Gastroesophageal sphincter (tissue), 4 donors: ENCODE measurements around the gene CENPM. TPM values are rescaled to one million over a fixed set of nuclear protein-coding genes. Genes with fewer than 3 reads are reported as not detected.

Source experiments
- ATAC-seq: fragments of 150-250 bp; one replicate; pipeline ENCODE4 v1.9.1; 2016; ENCODE audit warnings: mild to moderate bottlenecking, moderate library complexity
- H3K27ac ChIP-seq, 4 donors: fragments of 200-600 bp; sonication (generic) in 3 of 4; 1 replicate in 3 of 4; 2 replicates in 1 of 4; pipeline ENCODE4 v1.5.1; 2016 to 2019
- H3K27me3 ChIP-seq: fragments of 200-600 bp; sonication (generic); one replicate; pipeline ENCODE4 v1.5.1; 2019
- H3K36me3 ChIP-seq, 2 donors: fragments of 200-600 bp; sonication (generic); one replicate each; pipeline ENCODE4 v1.5.1; 2019; ENCODE audit warnings: control low read depth in 1 of 2
- H3K4me1 ChIP-seq, 3 donors: fragments of 200-600 bp; sonication (generic); 1 replicate in 2 of 3; 2 replicates in 1 of 3; pipeline ENCODE4 v1.5.1; 2016 to 2019; ENCODE audit warnings: control low read depth in 2 of 3
- H3K4me3 ChIP-seq, 2 donors: fragments of 200-600 bp; sonication (generic); one replicate each; pipeline ENCODE4 v1.5.1; 2019; ENCODE audit warnings: mild to moderate bottlenecking in 1 of 2, moderate library complexity in 1 of 2
- H3K9me3 ChIP-seq, 3 donors: fragments of 200-600 bp; sonication (generic); one replicate each; pipeline ENCODE4 v1.5.1; 2017 to 2019; ENCODE audit warnings: control low read depth in 2 of 3
- EP300 ChIP-seq: sonication (generic); formaldehyde crosslinking; IDR thresholded peaks from one replicate; pipeline ENCODE4 v1.6.1; 2017; ENCODE audit warnings: antibody characterized with exemption, mild to moderate bottlenecking
- POLR2A ChIP-seq, 2 donors: fragments of 450-650 bp; IDR thresholded peaks; one replicate each; pipeline ENCODE4 v1.6.1; 2017; ENCODE audit warnings: antibody characterized with exemption in 2 of 2, mild to moderate bottlenecking in 2 of 2, moderate library complexity in 1 of 2
- POLR2AphosphoS5 ChIP-seq: sonication (generic); formaldehyde crosslinking; IDR thresholded peaks from one replicate; pipeline ENCODE4 v1.6.1; 2017; ENCODE audit warnings: antibody characterized with exemption
- WGBS, 2 donors: methylation state at CpG; one replicate each; pipeline ENCODE4 v1.1.5; 2018; ENCODE audit warnings: low coverage in 1 of 2; 5-methylcytosine and 5-hydroxymethylcytosine counted together
- total RNA-seq, 4 donors: library from RNA; depleted of rRNA; stranded (reverse); fragments of >200 nt; gene quantifications; one replicate each; pipeline ENCODE4 v1.1.0, GENCODE V29; 2016
- TF ChIP-seq, protein P1 (sequence below), 4 experiments: fragments of 200-600 bp in 2 of 4; fragments of 450-650 bp in 2 of 4; sonication (generic) in 1 of 4; IDR thresholded peaks; one replicate each; pipeline ENCODE4 v1.5.1; 2017 to 2019; ENCODE audit warnings: antibody characterized with exemption in 4 of 4, mild to moderate bottlenecking in 2 of 4, moderate library complexity in 2 of 4

The CENPM gene
- total RNA-seq, 4 donors from 2014 or later = 1.9 to 3.4 TPM; not detected in 2

DNA sequence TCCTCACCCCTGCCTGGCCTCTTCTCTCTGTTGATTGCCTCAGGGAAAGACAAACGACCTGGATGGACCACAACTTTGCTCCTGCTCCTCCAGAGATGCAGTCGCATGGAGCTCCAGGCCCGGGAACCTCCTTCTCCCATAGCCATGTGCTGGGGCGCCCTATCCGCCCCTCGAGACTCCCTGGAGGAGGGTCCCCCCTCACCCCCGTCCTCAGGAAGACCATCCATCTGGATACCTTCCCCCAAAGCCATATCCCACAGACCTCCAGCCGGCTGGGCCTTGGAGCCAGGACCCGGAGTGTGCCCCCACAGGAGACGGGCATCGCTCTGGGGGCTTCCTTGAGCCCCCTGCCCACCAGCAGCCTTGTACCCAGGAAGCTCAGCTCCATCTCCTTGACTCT is 24.5 kb upstream of the CENPM start:
- no peak overlapping the region for H3K4me3 ChIP-seq
- WGBS, 2 donors = no CpG with 5 or more reads among the region's 11 CpGs
- peaks cover 0 to 6% (median 4%) of the 10 kb centered on the region in 3 donors for H3K4me1 ChIP-seq
- no peaks in the 10 kb centered on the region for H3K36me3 ChIP-seq
- H3K9me3 ChIP-seq = no peaks in the 10 kb centered on the region
- TF ChIP-seq, protein P1, sequence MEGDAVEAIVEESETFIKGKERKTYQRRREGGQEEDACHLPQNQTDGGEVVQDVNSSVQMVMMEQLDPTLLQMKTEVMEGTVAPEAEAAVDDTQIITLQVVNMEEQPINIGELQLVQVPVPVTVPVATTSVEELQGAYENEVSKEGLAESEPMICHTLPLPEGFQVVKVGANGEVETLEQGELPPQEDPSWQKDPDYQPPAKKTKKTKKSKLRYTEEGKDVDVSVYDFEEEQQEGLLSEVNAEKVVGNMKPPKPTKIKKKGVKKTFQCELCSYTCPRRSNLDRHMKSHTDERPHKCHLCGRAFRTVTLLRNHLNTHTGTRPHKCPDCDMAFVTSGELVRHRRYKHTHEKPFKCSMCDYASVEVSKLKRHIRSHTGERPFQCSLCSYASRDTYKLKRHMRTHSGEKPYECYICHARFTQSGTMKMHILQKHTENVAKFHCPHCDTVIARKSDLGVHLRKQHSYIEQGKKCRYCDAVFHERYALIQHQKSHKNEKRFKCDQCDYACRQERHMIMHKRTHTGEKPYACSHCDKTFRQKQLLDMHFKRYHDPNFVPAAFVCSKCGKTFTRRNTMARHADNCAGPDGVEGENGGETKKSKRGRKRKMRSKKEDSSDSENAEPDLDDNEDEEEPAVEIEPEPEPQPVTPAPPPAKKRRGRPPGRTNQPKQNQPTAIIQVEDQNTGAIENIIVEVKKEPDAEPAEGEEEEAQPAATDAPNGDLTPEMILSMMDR (IDR thresholded peaks at IDR 0.05) = no peak
- no peak for TF ChIP-seq POLR2A (IDR thresholded peaks at IDR 0.05)
- TF ChIP-seq POLR2AphosphoS5 = no peak
- no peak for TF ChIP-seq EP300
- ATAC-seq = no peak
- peaks cover 72% of the 10 kb centered on the region for H3K27me3 ChIP-seq
- H3K27ac ChIP-seq = no peak overlapping the region

DNA sequence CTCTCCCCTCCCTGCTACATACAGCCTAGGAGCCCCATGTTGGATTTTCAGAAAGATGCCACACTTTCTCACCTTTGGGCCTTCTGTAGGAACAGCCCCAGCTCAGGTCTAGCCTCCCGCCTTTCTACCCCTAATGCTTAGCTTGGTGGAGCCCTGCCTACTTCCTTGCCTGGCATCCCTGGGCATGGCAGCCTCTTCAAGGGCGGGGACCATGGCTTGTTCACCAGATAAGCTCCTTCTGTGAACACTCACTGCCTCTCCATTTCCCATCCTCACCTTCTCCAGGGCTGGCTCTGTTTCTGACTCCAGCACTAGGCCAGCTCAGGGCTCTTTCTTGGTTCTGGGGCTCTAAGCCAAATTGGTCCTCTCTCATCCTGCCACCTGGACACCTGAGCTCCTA is 23.6 kb upstream of the CENPM start:
- Histone ChIP-seq H3K4me1 (no peaks in the 10 kb centered on the region), H3K4me3 (no peak overlapping the region), H3K9me3 (no peaks in the 10 kb centered on the region), H3K27ac (no peak overlapping the region), H3K27me3 (peaks cover 64% of the 10 kb centered on the region), H3K36me3 (no peaks in the 10 kb centered on the region)
- 86% methylated on average over 1 to 2 of the region's 2 CpGs for WGBS, 2 donors
- ATAC-seq = no peak
- TF ChIP-seq, protein P1 (IDR thresholded peaks at IDR 0.05) = no peak
- TF ChIP-seq POLR2A (IDR thresholded peaks at IDR 0.05) (no peak), POLR2AphosphoS5 (no peak), EP300 (no peak)

DNA sequence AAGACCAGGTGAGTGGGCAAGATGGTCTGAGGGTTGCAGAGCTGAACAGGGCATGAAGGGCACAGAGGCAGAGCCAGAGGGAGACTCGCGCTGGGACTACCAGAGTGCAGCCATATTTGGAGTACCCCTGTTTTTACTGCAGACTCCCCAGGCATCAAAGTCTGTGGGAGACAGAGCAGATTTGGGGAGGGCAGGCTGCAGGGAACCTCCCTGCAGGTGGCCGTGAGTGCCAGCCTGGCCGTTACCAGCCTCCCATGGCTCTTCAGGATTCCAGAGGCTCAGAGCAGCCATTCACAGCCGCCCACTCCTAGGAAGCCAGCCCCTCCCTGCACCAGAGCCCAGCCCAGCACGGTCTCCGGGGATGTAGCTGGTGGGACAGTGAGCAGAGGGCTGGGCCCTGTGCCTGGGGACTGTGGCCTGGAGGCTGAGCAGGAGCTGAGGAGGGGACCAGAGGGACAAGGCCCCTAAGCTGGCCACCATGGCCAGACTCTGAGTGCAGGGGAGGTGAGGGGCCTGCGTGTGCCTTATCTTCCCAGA is 22.2 kb upstream of the CENPM start, which contains the start of gene SEPTIN3:
TSS of gene SEPTIN3 (plus strand) at position 334 of the 537 bp plus-strand sequence. CDS start 2,050 bp downstream, outside the sequence.
- Histone ChIP-seq H3K4me1 (peaks cover 0 to 5% (median 0%) of the 10 kb centered on the region in 3 donors), H3K27ac (no peak within 1 kb of the TSS), H3K27me3 (peaks cover 50% of the 10 kb centered on the region), H3K36me3 (no peaks in the 10 kb centered on the region), H3K9me3 (no peaks in the 10 kb centered on the region), H3K4me3 (no peak within 1 kb of the TSS)
- no peak for ATAC-seq
- TF ChIP-seq POLR2A (IDR thresholded peaks at IDR 0.05) = no peak
- 92% methylated on average over 2 of the region's 8 CpGs; no CpG with 5 or more reads in 1 of the 2 donors for WGBS, 2 donors

DNA sequence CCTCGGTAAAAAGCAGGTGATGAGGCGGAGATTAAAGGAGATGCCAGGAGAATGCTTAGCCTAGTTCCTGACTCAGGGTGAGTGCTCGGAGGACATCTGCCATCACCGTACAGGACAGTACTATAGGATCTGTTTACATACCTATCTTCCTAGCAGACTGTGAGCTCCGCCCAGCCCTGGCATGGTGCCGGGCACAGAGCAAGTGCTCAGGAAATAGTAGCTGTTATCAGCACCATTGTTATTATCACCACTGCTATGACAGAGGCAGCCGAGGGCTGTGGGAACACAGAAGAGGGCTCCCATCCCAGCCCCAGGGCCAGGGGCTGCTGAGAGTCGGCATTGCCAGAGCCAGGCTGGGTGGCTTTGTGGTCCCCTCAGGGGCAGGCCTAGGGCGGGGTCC is 21.6 kb upstream of the CENPM start:
- Histone ChIP-seq H3K27me3 (peaks cover 44% of the 10 kb centered on the region), H3K4me3 (no peak overlapping the region), H3K27ac (no peak overlapping the region), H3K9me3 (no peaks in the 10 kb centered on the region), H3K4me1 (peaks cover 0 to 10% (median 0%) of the 10 kb centered on the region in 3 donors), H3K36me3 (no peaks in the 10 kb centered on the region)
- 38 to 70% methylated on average over 3 to 6 of the region's 9 CpGs for WGBS, 2 donors
- TF ChIP-seq EP300 = no peak
- TF ChIP-seq POLR2A (IDR thresholded peaks at IDR 0.05) = no peak
- no peak for TF ChIP-seq POLR2AphosphoS5
- TF ChIP-seq, protein P1 (IDR thresholded peaks at IDR 0.05) = no peak
- ATAC-seq = no peak

DNA sequence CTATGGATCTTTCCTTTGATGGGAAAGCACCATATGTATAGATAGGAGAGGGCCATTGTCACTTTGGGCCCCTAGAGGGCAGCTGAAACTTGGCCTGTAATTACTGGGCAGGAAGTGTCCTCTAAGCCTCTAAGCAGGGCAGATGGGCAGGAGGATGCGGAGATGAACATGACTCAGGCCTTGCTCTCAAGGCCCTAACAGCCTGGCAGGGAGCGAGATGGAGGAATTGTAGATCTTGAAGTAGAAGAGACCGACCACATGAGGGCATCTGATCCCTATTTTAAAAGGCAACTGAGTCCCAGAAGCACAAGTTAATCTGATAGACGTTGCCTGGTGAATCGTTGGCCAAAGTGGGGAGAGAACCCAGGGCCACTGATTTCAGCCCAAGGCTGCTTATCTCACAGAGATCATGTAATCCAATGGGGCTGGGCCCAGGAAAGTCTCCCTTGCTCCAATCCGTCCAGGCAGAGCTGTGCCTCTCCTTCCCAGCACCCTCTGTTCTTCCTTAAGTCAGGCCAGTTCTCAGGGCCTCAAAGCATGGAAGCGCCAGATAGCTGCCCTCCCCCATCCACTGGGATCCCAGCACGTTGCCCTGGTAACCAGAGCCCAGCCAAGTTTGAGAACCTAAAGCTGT is 19.8 kb upstream of the CENPM start:
- WGBS, 2 donors = 48 to 78% methylated on average over 3 to 4 of the region's 8 CpGs
- TF ChIP-seq POLR2AphosphoS5 = no peak
- no peak for TF ChIP-seq EP300
- no peak for TF ChIP-seq POLR2A (IDR thresholded peaks at IDR 0.05)
- TF ChIP-seq, protein P1 (IDR thresholded peaks at IDR 0.05) = peak in 1 of 4 experiments; percentile 6
- ATAC-seq = no peak
- Histone ChIP-seq H3K27me3 (peaks cover 26% of the 10 kb centered on the region), H3K4me1 (peaks cover 0 to 14% (median 0%) of the 10 kb centered on the region in 3 donors), H3K36me3 (no peaks in the 10 kb centered on the region), H3K4me3 (no peak overlapping the region), H3K27ac (no peak overlapping the region), H3K9me3 (no peaks in the 10 kb centered on the region)
